Heart right ventricle (tissue), 16 donors: ENCODE results near the gene MAN1A1. TPM values are rescaled to one million over a fixed set of nuclear protein-coding genes. Genes with fewer than 3 reads are reported as not detected.

ENCODE experiments used
- ATAC-seq, 8 donors: fragments of 200-7000 bp; cut with Tn5 transposase; one replicate each; pipeline ENCODE4 v1.9.1; 2020; ENCODE audit warnings: mild to moderate bottlenecking in 8 of 8, moderate library complexity in 8 of 8, moderate number of reproducible peaks in 1 of 8
- DNase-seq, 2 donors: peaks; one replicate each; pipeline ENCODE4 v3.0.0-alpha.2; 2020
- H3K27ac ChIP-seq, 10 donors: fragments of 200-600 bp; sonication (generic) in 2 of 10; one replicate each; pipeline versions ENCODE4 v1.5.0 to v1.8.0; 2020 to 2022; ENCODE audit warnings: mild to moderate bottlenecking in 3 of 10
- H3K27me3 ChIP-seq, 7 donors: fragments of 200-600 bp; one replicate each; pipeline ENCODE4 v1.8.0; 2021 to 2022; ENCODE audit warnings: mild to moderate bottlenecking in 2 of 7
- H3K36me3 ChIP-seq, 9 donors: fragments of 200-600 bp; sonication (generic) in 1 of 9; one replicate each; pipeline versions ENCODE4 v1.5.0 to v1.8.0; 2020 to 2022; ENCODE audit warnings: mild to moderate bottlenecking in 2 of 9
- H3K4me1 ChIP-seq, 9 donors: fragments of 200-600 bp; sonication (generic) in 1 of 9; one replicate each; pipeline versions ENCODE4 v1.5.0 to v1.8.0; 2020 to 2022; ENCODE audit warnings: mild to moderate bottlenecking in 4 of 9
- H3K4me3 ChIP-seq, 10 donors: fragments of 200-600 bp; sonication (generic) in 2 of 10; one replicate each; pipeline versions ENCODE4 v1.5.0 to v1.8.0; 2020 to 2022; ENCODE audit warnings: mild to moderate bottlenecking in 7 of 10, moderate library complexity in 2 of 10
- H3K9me3 ChIP-seq, 11 donors: fragments of 200-600 bp in 10 of 11; sonication (generic) in 2 of 11; one replicate each; pipeline versions ENCODE4 v1.5.0 to v1.8.0; 2013 to 2022; ENCODE audit warnings: mild to moderate bottlenecking in 2 of 11, control low read depth in 1 of 11, moderate library complexity in 1 of 11
- CTCF ChIP-seq, 9 donors: fragments of 200-600 bp; sonication (generic) in 2 of 9; IDR thresholded peaks; one replicate each; pipeline versions ENCODE4 v1.5.0 to v1.8.0; 2021 to 2022; ENCODE audit warnings: antibody characterized with exemption in 9 of 9, mild to moderate bottlenecking in 5 of 9, moderate library complexity in 1 of 9
- WGBS, 2 donors: extraction: QIAGEN DNeasy Blood & Tissue Kit; methylation state at CpG; one replicate each; pipeline ENCODE4 v1.1.7; 2013; ENCODE audit warnings: inconsistent platforms in 1 of 2; 5-methylcytosine and 5-hydroxymethylcytosine counted together
- intact Hi-C, 10 donors: fragments of 100-400 bp; cut with DNase I; formaldehyde crosslinking; loops; one replicate each; pipeline versions ENCODE4 v1.11.1 to v1.14.2; 2022
- polyA plus RNA-seq, 2 donors: library from polyadenylated mRNA; stranded (reverse); fragments of 200-250 nt; gene quantifications; one replicate each; pipeline ENCODE4 v1.2.3, GENCODE V29; 2013
- total RNA-seq, 10 donors: library from RNA; stranded (reverse); fragmentation: NEBNext Ultra II Directional in 3 of 10; extraction: Animal tissue kit (Norgen Biotek cat#: 25700) in 3 of 10; gene quantifications; one replicate each; pipeline versions ENCODE4 v1.2.1 to v1.2.4, GENCODE V29; 2021 to 2023
- donor health status: Arrhythmogenic right ventricular cardiomyopathy.
- donor health status: ischemic (EF 13 %, LVEDD 7.1; RV severe dilation, severe dysfunction).
- donor health status: healthy with polysubstance abuse.
- donor health status: DM: no; HTN: yes; CAD: no.
- donor health status: DM: no; HTN: no; CAD: no.
- donor health status: ischemic (EF 25% LVEDD 6.9; RV normal size, moderate dysfunction).
- donor health status: ischemic (EF 25% LVEDD 5.7; RV mildly dilated, moderate dysfunction).
- donor health status: healthy.
- donor health status: DM: yes; HTN: yes; CAD: no.
- donor health status: Ischemic cardiomyopathy.
- donor health status: ischemic (EF 35%, LVEDD 5.7; RV mildly dilated, moderate dysfunction).
- donor health status: nonischemic (EF 11% LVEDD 7.7; RV severe dilation, severe dysfunction).
- donor health status: DM: yes; HTN: yes; CAD: no.
- donor health status: PGD.
- donor health status: ischemic (EF 29% LVEDD 5.4; RV normal size, mild dysfunction).
- donor health status: nonischemic (EF 23%, LVEDD 6.1; RV moderate dilation, normal function).

Gene MAN1A1
- total and polyA plus RNA-seq, 12 donors: 6.2 to 22.0 (median 10.2) TPM

GRCh38 chr6:119346450-119346849 is 3.1 kb downstream of the MAN1A1 start:
- DNase-seq (no peak), ATAC-seq (no peak)
- no peak for TF ChIP-seq CTCF (IDR thresholded peaks at IDR 0.05)
- H3K36me3 ChIP-seq: peaks cover 0 to 25% (median 0%) of the 10 kb centered on the region in 9 donors
- intact Hi-C loops: loop anchor here in 7 of 10 donors (5.0 to 10.0 kb wide), 5 partner anchors 104 to 202 kb away; no protein-coding TSS in a partner anchor
- H3K9me3 ChIP-seq: no peaks in the 10 kb centered on the region
- WGBS, 2 donors: 70 to 83% methylated on average over 8 of the region's 8 CpGs
- peaks cover 0 to 73% (median 40%) of the 10 kb centered on the region in 9 donors for H3K4me1 ChIP-seq
- H3K27ac ChIP-seq: peak overlapping the region in 4 of 10 donors; percentile 35 to 99 (median 99)
- H3K4me3 ChIP-seq: peak overlapping the region in 9 of 10 donors; percentile 81 to 99 (median 95)
- no peaks in the 10 kb centered on the region for H3K27me3 ChIP-seq

DNA sequence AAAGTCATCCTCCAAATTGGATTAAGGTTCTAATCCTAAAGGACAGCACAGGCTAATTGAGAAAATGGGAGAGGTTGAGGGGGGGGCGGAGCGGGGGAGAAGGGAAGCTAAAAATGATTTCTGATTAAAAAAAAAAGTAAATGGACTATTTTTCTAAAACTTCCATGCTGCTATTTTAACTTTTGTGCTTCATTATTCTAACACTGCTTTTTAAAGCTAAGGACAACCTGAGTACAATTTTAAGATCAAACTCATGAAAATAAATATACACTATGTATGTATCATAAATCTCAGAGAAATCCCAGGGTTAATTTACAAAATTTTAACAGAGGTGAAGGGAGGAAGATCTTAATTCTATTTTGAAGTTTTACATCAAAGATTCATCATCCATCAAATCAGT is 4.4 kb downstream of the MAN1A1 start:
- Histone ChIP-seq H3K27ac (no peak overlapping the region), H3K27me3 (no peaks in the 10 kb centered on the region), H3K36me3 (peaks cover 0 to 29% (median 0%) of the 10 kb centered on the region in 9 donors), H3K4me1 (peaks cover 0 to 78% (median 44%) of the 10 kb centered on the region in 9 donors), H3K4me3 (peak overlapping the region in 2 of 10 donors; percentile 93 to 95), H3K9me3 (no peaks in the 10 kb centered on the region)
- WGBS, 2 donors: 48 to 94% methylated on average over 2 of the region's 2 CpGs
- no peak for DNase-seq
- intact Hi-C loops: loop anchor here in 7 of 10 donors (5.0 to 10.0 kb wide), 5 partner anchors 103 to 200 kb away; no protein-coding TSS in a partner anchor
- TF ChIP-seq CTCF (IDR thresholded peaks at IDR 0.05): no peak
- no peak for ATAC-seq

- ATAC-seq (no peak), DNase-seq (no peak)
- intact Hi-C loops: loop anchor here in 7 of 10 donors (10.0 kb wide), 4 partner anchors 130 to 200 kb away; no protein-coding TSS in a partner anchor
- TF ChIP-seq CTCF (IDR thresholded peaks at IDR 0.05): no peak
- no peaks in the 10 kb centered on the region for H3K27me3 ChIP-seq
- H3K9me3 ChIP-seq: no peaks in the 10 kb centered on the region
- H3K36me3 ChIP-seq: peaks cover 0 to 30% (median 0%) of the 10 kb centered on the region in 9 donors
- peaks cover 0 to 86% (median 47%) of the 10 kb centered on the region in 9 donors for H3K4me1 ChIP-seq
- H3K27ac ChIP-seq: peak overlapping the region in 1 of 10 donors; percentile 2
- H3K4me3 ChIP-seq: peak overlapping the region in 2 of 10 donors; percentile 5 to 12
- WGBS, 2 donors: 45 to 78% methylated on average over 1 of the region's 1 CpG
Observed at GRCh38 chr6:119344306-119344705, 5.3 kb downstream of the MAN1A1 start.

- intact Hi-C loops: loop anchor here in 7 of 10 donors (10.0 kb wide), 4 partner anchors 129 to 199 kb away; no protein-coding TSS in a partner anchor
- Histone ChIP-seq H3K4me3 (no peak overlapping the region), H3K9me3 (no peaks in the 10 kb centered on the region), H3K4me1 (peaks cover 0 to 91% (median 48%) of the 10 kb centered on the region in 9 donors), H3K27me3 (no peaks in the 10 kb centered on the region), H3K27ac (no peak overlapping the region), H3K36me3 (peaks cover 0 to 36% (median 0%) of the 10 kb centered on the region in 9 donors)
- no peak for DNase-seq
- ATAC-seq: no peak
- WGBS, 2 donors: 92 to 93% methylated on average over 5 of the region's 5 CpGs
- no peak for TF ChIP-seq CTCF (IDR thresholded peaks at IDR 0.05)
Observed at GRCh38 chr6:119343573-119344146, 5.9 kb downstream of the MAN1A1 start.
